Left renal cortex interstitium (tissue), 4 donors: ENCODE results near the gene TMEM213. TPM values are rescaled to one million over a fixed set of nuclear protein-coding genes. Genes with fewer than 3 reads are reported as not detected.

ENCODE experiments used
- DNase-seq, 4 donors: peaks; one replicate each; pipeline ENCODE4 v3.0.0-alpha.2; 2013; ENCODE audit warnings: low read depth in 4 of 4, low spot score in 2 of 4, missing footprints in 1 of 4
- polyA plus RNA-seq, 4 donors: library from polyadenylated mRNA; unstranded; fragments of 120-200 nt; gene quantifications; one replicate each; pipeline ENCODE4 v1.2.1, GENCODE V29; 2013; ENCODE audit not compliant: insufficient read length in 4 of 4

Gene TMEM213, protein sequence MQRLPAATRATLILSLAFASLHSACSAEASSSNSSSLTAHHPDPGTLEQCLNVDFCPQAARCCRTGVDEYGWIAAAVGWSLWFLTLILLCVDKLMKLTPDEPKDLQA
- polyA plus RNA-seq = 10 to 100 TPM; 43.2 to 49.2 (median 44.1) TPM

DNA sequence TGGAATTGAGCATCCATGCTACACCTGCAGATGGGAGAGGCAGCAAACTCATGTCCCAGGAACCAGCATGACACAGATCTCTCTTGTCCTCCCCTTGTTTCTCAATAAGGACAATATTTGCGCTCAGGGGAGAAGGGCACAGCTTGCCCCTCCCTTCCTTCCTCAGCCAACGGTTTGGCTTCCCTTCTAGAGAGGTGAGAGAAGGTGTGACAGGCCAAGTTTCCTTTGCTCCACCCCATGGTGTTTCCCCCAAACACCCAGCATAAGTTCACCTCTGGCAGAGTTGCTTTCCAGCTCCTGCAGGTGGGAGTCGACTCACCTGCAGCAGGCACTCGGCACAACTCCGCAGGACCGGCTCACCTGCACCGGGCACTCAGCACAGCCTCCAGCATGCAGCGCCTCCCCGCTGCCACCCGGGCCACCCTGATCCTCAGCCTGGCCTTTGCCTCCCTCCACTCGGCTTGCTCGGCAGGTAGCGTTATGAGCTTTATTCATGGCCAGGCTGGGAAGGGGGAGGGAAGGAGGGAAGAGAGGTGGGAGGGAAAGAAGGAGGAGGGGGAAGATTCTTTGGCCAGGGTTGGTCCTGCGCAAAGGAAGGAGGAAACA is at the start of gene TMEM213, which contains the start of gene ATP6V0A4:
Gene TMEM213 (plus strand): TSS at position 280 of the 606 bp plus-strand sequence. CDS start 111 bp downstream, at position 391.
Gene ATP6V0A4 (minus strand): TSS at position 482 of the 606 bp plus-strand sequence. CDS start 26,949 bp downstream, outside the sequence.
- DNase-seq = peak in 2 of 4 donors; percentile 4 to 19

DNA sequence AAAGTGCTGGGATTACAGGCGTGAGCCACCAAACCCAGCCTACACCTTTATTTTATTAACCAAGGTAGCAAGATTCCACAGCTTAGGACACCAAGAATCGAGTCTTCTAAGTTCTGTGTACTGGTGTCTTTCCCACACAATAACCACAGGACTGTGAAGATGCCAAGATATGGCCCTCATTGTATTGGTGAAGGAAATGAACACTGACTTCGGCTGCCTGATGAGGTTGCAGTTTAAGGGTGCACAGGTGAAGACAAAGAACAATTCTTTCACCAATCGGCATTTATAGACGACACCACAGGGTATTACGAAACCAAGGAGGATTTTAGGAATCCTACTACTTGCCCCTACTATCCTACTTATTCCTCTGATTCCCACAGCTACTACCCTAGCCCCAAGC is 49.1 kb upstream of the TMEM213 start:
- DNase-seq = no peak

- no peak for DNase-seq
Measured at GRCh38 chr7:138749960-138750359, 47.8 kb upstream of the TMEM213 start.

- DNase-seq = no peak
Measured at GRCh38 chr7:138750473-138750872, 47.3 kb upstream of the TMEM213 start.

DNA sequence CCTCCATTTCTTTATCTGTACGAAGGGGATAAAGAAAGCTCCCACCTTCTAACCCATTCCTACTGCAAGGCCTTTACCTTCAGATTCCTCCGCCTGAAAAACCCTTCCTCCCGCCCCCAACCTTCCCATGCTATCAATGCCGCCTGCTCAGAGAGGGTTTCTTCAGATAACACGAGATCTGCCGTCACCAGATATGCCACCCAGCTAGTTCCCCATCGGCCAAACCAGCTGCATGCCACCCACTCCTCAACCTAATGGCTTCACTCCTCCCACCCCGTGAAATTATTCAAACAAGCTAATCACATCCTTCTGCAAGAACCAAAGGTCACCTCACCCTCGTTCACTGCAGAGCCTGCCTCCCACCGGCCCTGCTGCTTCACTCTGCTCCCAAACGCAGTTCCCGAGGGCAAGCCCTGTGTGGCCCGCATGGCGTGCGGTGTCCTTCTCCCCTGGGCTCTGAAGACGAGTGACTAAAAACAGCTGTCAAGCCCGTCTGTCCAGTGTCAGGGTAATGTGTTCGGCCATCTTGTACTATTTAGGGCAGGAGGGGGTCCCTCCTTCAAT is 46.8 kb upstream of the TMEM213 start:
- DNase-seq = no peak

GRCh38 chr7:138752518-138753149 is 45.2 kb upstream of the TMEM213 start:
- no peak for DNase-seq

DNA sequence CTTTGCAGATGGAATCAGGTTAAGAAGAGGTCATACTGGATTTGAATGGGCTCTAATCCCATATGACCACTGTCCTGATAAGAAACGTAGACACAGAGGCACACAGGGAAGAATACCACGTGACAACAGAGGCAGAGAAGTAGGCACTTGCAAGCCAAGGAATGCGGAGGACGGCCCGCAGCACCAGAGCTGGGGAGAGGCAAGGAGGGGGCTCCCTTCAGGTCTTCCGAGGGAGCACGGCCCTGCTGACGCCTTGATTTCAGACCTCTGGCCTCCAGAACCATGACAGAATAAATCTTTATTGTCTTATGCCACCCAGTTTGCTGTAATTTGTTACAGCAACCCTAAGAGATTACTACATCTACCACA is 44.7 kb upstream of the TMEM213 start:
- no peak for DNase-seq

DNA sequence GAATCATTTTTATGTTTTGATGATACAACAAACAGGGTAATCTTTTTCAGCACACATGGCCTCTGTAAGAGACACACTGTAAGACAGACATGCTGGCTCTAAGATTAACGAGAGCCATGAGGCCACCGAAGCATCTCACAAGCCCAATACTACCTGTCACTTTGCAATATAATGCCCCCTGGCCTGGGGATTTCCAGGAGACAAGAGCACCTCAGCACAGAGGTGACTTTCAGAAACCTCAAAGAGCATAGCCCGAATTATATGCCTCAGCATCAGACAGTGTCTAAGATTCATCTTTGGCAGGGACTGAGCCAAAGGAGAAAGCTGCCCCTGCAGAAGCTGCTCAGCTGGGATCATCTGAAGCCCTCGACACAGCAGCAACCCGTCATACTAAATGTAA is 44.2 kb upstream of the TMEM213 start:
- DNase-seq = no peak

DNA sequence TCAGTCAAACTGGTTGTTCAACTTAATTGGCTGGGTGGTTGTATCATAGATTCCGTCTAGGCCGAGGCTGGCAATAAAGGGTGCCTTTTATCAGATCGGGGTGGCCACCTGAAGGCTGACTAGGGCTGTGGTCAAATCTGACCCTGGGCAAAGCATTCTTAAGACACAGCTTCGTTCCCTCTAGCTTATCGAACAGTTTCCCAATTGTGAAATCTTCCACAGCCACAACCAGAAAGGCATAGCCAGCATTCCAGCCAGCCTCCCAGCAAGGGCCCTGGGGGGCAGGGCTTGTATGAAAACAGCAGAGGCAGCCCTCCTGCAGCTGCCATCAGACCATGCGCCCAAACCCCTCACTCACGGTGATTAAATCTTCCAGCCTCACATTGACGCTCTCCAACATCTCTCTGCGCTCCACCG is 42.5 kb upstream of the TMEM213 start:
- no peak for DNase-seq

DNA sequence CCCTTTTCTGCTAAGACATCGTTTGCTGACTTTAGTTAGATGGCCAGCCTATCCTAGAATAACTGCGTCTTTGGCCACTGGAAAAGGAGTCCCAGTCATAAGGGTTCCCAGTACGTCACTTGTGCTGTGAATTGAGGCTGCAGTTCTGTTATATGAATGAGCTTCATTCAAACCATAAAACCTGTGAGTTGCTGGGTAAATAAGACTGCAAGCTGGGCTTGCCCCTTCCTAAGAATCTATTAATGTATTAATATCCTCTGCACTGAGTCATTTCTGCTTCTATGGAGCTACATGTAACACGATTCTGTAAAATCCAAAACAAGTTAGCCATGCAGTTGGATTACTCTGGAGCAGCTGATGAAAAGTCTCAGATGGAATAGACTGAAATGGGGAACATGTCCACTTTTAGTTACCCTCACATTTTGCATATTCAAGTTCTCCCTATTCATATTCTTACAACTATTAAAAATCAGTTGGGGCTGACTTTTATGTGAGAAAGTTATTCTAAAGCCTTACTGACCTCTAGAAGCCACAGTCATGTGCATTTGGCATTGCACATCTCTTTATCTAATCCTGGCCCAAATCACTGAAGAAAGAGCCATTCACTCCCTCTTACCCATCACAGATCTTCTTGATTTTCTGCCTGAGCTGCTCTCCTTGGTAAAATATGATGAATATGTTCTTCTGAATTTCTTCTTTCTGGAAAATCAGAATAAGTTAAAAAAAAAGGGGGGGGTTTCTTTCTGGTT is 41.8 kb upstream of the TMEM213 start:
- DNase-seq = no peak

GRCh38 chr7:138756591-138757242 is 41.1 kb upstream of the TMEM213 start:
- no peak for DNase-seq

DNA sequence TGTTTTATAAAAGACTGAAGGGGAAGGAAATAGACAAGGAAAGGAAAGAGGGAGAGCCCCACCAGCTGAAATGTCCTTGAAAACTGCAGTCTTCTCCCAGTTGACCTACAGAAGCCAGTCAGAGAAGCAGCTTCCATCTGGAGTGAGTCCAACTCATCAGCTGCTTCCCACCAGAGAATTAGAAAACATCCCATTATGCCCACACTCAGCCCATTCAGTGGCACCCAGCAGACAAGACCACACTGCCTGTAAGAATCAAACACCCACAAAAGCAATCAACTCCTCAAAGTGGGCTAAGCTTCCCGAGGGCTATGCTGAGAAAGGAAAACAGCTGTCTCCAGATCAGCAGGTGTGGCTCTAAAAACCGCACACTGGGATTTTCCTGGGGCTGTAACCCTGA is 29.6 kb upstream of the TMEM213 start:
- DNase-seq = no peak

DNA sequence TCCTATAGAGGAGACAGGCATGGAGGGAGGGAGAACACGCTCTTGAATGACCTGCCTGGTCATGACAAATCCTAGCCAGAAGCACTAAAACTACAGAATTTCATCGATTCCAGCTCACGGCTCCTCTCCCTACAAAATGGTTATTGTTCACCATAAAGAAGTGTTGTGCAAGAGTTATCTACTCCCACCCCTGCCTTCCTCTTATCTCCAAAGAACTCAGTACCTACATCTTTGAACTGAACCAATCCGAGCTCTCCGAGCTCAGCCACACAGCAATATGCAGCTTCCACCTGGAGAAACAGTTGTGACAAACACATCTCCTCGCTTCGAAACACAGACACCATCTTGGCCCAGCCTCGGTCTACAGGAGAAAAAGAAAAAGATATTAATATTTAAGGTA is 26.9 kb upstream of the TMEM213 start:
- DNase-seq = no peak

DNA sequence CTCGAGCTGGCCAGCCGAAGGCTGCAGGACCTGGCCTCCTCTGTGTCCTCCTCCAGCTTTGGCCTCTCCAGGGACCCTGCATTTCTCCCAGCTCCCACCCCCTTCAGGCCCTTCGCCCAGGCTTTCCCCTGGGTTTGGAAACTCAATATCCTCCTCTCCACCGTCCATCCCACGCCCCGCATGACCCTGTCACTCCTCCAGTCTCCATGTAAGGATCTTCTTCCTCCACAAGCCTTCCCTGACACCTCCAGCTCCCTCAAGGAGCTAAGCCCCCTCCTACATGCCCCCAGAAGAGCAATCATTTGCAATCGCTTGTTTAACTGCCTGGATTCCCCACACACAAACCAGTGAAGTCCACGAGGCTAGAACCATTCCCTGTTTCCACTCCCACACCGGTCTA is 24.6 kb upstream of the TMEM213 start:
- no peak for DNase-seq

DNA sequence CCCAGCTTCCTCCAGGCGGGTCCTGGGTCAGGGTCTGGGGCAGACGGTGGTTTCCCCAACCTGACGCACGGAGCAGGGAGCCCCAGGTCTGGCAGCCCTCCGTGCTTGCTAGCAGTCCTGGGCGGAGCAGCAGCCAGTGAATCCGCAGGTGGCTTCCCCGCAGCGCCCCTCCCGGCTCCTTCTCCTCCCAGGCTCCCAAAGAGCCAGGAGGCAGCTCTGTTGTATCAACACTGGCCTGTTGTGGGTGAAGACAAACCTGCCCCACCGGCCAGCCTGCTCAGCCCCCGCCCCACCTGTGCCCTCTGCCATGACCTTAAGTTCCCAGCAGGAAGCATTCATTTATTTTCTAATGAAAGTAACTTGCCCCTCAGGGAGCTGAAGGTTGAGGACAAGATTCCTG is 24.0 kb upstream of the TMEM213 start:
- DNase-seq = no peak

GRCh38 chr7:138776166-138776833 is 21.5 kb upstream of the TMEM213 start:
- no peak for DNase-seq

GRCh38 chr7:138781004-138781403 is 16.8 kb upstream of the TMEM213 start:
- DNase-seq = no peak

DNA sequence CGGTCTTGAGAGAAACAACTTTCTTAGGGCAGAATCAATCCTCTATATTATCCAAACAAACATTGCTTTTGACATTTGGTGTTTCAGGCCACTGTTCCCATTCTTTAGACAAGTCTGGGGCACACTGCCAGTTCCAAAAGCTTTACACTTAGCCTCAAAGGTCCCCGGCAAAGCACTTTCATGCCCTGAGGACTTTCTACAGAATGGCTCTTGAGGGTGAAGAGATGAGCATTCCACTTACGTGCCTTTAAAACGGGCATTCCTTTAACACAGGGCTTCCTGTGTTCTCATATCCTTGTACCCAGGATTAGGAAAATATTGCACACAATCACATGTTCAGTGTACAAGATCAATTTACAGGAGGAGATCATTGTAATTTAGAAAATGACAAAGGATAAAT is 13.1 kb upstream of the TMEM213 start:
- DNase-seq = no peak

DNA sequence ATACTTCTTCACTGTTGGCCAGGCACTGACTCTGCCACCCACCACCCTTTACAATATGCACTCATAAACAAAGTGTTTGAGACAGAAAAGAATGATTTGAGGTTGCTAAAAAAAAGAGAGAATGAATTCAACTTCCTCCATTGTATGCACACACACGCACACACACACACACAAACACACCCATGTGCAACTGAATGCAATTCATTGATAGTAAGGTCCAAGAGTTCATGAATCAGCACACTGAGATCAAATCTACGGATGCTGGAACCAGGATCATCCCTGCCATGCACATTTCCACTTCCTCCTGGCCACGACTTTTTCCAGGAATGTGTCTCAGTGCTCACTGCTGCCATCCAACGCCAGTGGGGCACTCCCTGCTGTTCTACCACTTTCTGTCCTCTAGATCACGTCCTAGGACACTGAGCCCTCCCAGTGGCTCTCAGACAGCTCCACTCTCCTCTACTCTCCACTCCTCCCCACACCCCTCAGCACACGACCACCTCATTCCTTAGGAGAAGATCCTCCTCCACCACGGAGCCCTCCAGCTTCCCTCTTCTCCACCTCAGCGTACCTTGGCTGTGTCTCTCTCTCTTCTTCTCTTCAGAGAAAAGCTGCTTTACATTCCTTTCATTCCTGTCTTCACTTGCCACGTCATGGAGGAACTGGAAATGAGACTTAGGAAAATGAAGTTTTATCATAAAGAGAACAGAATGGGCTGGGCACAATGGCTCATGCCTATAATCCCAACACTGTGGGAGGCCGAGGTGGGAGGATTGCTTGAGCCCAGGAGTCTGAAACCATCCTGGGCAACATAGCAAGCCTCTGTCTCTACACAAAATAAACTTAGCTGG is 12.0 kb upstream of the TMEM213 start:
- no peak for DNase-seq
